ENCODE data around the gene CENPM.

The CENPM gene

GRCh38 chr22:41946629-41947423 is at the start of gene CENPM:
TSS of gene CENPM (minus strand) at chr22:41947152. CDS start at chr22:41947076, 76 bp downstream.
- peak; percentile 86 for DNase-seq (ENCODE audit: low spot score)
- ChIA-PET CTCF (interaction anchor here (0.6 to 1.0 kb wide), 2 partner anchors 21 to 123 kb away, joined by 3 read pairs; no protein-coding TSS in a partner anchor), POLR2A (ENCODE audit: low non-redundant PET) (interaction anchor here (0.6 kb wide), 1 partner anchor 961 kb away, joined by 3 read pairs; no protein-coding TSS in a partner anchor)
- H3K27ac ChIP-seq, result peak within 1 kb of the TSS; percentile 88
- no peak for TF ChIP-seq CTCF (conservative IDR thresholded peaks at IDR 0.05; ENCODE audit: low read depth)

- ChIA-PET POLR2A (ENCODE audit: low non-redundant PET) (no interaction called here), CTCF (interaction anchor here (0.7 kb wide), 1 partner anchor 75 kb away, joined by 3 read pairs; no protein-coding TSS in a partner anchor)
- no peak for TF ChIP-seq CTCF (conservative IDR thresholded peaks at IDR 0.05; ENCODE audit: low read depth)
- DNase-seq (ENCODE audit: low spot score), result no peak
- no peak overlapping the region for H3K27ac ChIP-seq
Observed at GRCh38 chr22:41995211-41995610, 48.3 kb upstream of the CENPM start.

GRCh38 chr22:41992496-41992895 is 45.5 kb upstream of the CENPM start:
- TF ChIP-seq CTCF (conservative IDR thresholded peaks at IDR 0.05; ENCODE audit: low read depth), result no peak
- ChIA-PET CTCF (no interaction called here), POLR2A (ENCODE audit: low non-redundant PET) (no interaction called here)
- no peak for DNase-seq (ENCODE audit: low spot score)
- no peak overlapping the region for H3K27ac ChIP-seq

- CTCF ChIA-PET, result no interaction called here
Observed at GRCh38 chr22:41991111-41991510, 44.2 kb upstream of the CENPM start.

GRCh38 chr22:41989246-41989645 is 42.3 kb upstream of the CENPM start:
- DNase-seq (ENCODE audit: low spot score), result no peak
- H3K27ac ChIP-seq, result no peak overlapping the region
- ChIA-PET CTCF (no interaction called here), POLR2A (ENCODE audit: low non-redundant PET) (no interaction called here)
- no peak for TF ChIP-seq CTCF (conservative IDR thresholded peaks at IDR 0.05; ENCODE audit: low read depth)

More at GRCh38 chr22:41991111-41991510, 44.2 kb upstream of the CENPM start:
- POLR2A ChIA-PET (ENCODE audit: low non-redundant PET), result no interaction called here
- no peak for TF ChIP-seq CTCF (conservative IDR thresholded peaks at IDR 0.05; ENCODE audit: low read depth)
- DNase-seq (ENCODE audit: low spot score), result no peak
- H3K27ac ChIP-seq, result no peak overlapping the region

GRCh38 chr22:41987276-41987675 is 40.3 kb upstream of the CENPM start:
- POLR2A ChIA-PET (ENCODE audit: low non-redundant PET), result no interaction called here
- no peak for TF ChIP-seq CTCF (conservative IDR thresholded peaks at IDR 0.05; ENCODE audit: low read depth)
- no peak overlapping the region for H3K27ac ChIP-seq
- CTCF ChIA-PET, result no interaction called here
- no peak for DNase-seq (ENCODE audit: low spot score)

All from RWPE1 (cell line).